AG04450 (cell line): ENCODE measurements around the gene POC1A. TPM values are rescaled to one million over a fixed set of nuclear protein-coding genes. Genes with fewer than 3 reads are reported as not detected.
"Not testable (repeated sequence)": the region's sequence is repeated elsewhere in the genome, so short reads cannot be mapped to it uniquely, and the experiment has no call there.

Experiments used
- CTCF ChIA-PET: fragments of 300-600, 350-600 bp; formaldehyde crosslinking; extraction: SDS; loops from one replicate; lab custom pipeline; 2022; ENCODE audit warnings: antibody characterized with exemption, inconsistent platforms; lab: Charles Lee
- POLR2A ChIA-PET: fragments of 350-600 bp; formaldehyde crosslinking; extraction: SDS; loops from one replicate; lab custom pipeline; 2021; ENCODE audit warnings: antibody characterized with exemption, inconsistent platforms; lab: Yijun Ruan, JAX
- DNase-seq: peaks from one replicate; pipeline ENCODE4 v3.0.0-alpha.2; 2011; ENCODE audit warnings: low read depth, low spot score
- H3K27ac ChIP-seq: one replicate; pipeline ENCODE4 v1.5.1; 2012; ENCODE audit warnings: low read depth, low read length, control low read depth
- H3K27me3 ChIP-seq: one replicate; pipeline ENCODE4 v1.6.0; 2012; ENCODE audit warnings: low read length; ENCODE audit not compliant: control insufficient read depth, insufficient read depth
- H3K4me3 ChIP-seq: 2 replicates; pipeline ENCODE4 v1.5.1; 2011; ENCODE audit warnings: mild to moderate bottlenecking, low read depth, low read length, control low read depth
- H3K9me3 ChIP-seq: 2 replicates; pipeline ENCODE4 v1.5.1; 2012; ENCODE audit warnings: low read length; ENCODE audit not compliant: control insufficient read depth, insufficient read depth
- CTCF ChIP-seq: IDR thresholded peaks from 2 replicates; pipeline ENCODE4 v1.5.1; 2011; ENCODE audit warnings: low read depth, low read length, control low read depth, inconsistent platforms
- polyA plus RNA-seq: library from polyadenylated mRNA; depleted of rRNA; stranded (reverse); fragments of >200 nt; gene quantifications from 2 replicates; pipeline ENCODE4 v1.2.3, GENCODE V29; 2011

POC1A gene
- polyA plus RNA-seq, 1 experiment, result 4.1 TPM

DNA sequence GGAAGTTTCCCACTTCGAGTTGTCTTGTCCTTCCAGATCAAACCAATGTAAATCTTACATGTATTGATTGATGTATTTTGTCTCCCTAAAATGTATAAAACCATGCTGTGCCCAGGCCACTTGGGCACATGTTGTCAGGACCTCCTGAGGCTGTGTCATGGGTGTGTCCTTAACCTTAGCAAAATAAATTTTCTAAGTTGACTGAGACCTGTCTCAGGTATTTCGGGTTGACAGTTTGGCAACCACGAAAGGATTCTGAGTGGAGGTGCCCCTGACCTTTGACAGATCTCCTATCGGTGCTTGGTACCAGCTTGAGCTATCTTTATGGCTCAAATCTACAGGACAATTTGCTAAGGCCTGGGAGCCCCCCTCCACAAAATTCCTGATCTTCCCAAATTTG, 1.7 kb upstream of the POC1A start:
- POLR2A ChIA-PET, result interaction anchor here (0.9 kb wide), 1 partner anchor 160 kb away, joined by 3 read pairs; the partner anchor contains the start of gene RPL29
- TF ChIP-seq CTCF, result no peak

DNA sequence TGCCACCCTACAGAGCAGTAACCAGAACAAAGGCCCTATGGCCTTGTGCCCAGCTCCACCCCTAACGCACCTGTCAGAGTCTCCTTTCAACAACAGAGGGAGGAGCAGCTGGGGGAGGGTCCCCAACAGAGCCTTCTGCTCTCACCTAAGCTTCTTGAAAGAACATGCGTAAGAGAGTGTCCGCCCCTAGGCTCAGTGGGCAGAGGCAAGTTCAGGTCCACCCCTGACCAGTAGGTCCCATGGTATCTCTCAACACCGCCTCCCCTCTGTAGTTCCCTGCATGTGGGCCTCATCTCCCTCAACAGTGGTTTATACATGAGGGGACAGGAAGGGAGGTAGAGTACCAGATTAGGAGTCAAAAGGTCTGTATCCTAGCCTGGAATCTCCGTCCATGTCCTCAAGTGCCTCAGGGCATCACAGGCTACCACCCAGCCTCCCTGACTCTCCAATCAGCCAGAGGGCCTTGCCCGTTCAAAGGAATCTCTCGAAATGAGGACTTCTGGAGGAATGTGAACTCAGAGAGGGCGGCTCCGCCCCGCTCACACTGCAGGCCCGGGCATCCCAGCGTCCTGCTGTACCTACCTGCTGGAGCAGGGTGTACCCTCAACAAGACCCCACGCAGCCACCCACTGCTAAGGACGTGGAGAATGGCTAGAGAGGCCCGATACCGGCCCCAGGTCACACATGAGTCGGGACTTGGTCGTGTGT, 680 bp downstream of the POC1A start:
- no peak for DNase-seq
- H3K9me3 ChIP-seq, result no peaks in the 10 kb centered on the region; the same call in 1 of the 2 replicates
- peak overlapping the region; percentile 76 for H3K4me3 ChIP-seq
- ChIA-PET POLR2A (interaction anchor here (0.9 to 1.5 kb wide), 6 partner anchors 32 to 211 kb away, joined by 3 to 10 read pairs (median 6); partner anchors contain the start of genes DUSP7 and RPL29), CTCF (interaction anchor here (1.2 to 1.5 kb wide), 4 partner anchors 9 to 185 kb away, joined by 3 to 8 read pairs (median 6); no protein-coding TSS in a partner anchor)
- H3K27ac ChIP-seq, result no peak overlapping the region
- 0 out of 2 replicates have a peak, but pooled peaks have one; percentile 9 for TF ChIP-seq CTCF
- no peaks in the 10 kb centered on the region for H3K27me3 ChIP-seq

More for the DNA sequence above, 1.7 kb upstream of the POC1A start:
- no peaks in the 10 kb centered on the region for H3K27me3 ChIP-seq
- CTCF ChIA-PET, result no interaction called here
- no peak overlapping the region for H3K27ac ChIP-seq
- no peak overlapping the region for H3K4me3 ChIP-seq
- H3K9me3 ChIP-seq, result no peaks in the 10 kb centered on the region; the same call in 1 of the 2 replicates
- no peak for DNase-seq

GRCh38 chr3:52151991-52152390, 2.2 kb downstream of the POC1A start:
- DNase-seq, H3K4me3 ChIP-seq, H3K27ac ChIP-seq, H3K27me3 ChIP-seq, H3K9me3 ChIP-seq, POLR2A ChIA-PET: not testable (repeated sequence)
- CTCF ChIA-PET, result interaction anchor here (0.7 kb wide), 2 partner anchors 120 to 147 kb away, joined by 3 read pairs; no protein-coding TSS in a partner anchor

- ChIA-PET POLR2A (no interaction called here), CTCF (interaction anchor here (7.1 kb wide), 1 partner anchor 147 kb away, joined by 138 read pairs; no protein-coding TSS in a partner anchor)
- Histone ChIP-seq H3K9me3 (no peaks in the 10 kb centered on the region; the same call in 1 of the 2 replicates), H3K4me3 (no peak overlapping the region), H3K27me3 (no peaks in the 10 kb centered on the region), H3K27ac (no peak overlapping the region)
- DNase-seq, result no peak
- no peak for TF ChIP-seq CTCF
Measured at GRCh38 chr3:52150860-52151259, 3.4 kb downstream of the POC1A start.

DNA sequence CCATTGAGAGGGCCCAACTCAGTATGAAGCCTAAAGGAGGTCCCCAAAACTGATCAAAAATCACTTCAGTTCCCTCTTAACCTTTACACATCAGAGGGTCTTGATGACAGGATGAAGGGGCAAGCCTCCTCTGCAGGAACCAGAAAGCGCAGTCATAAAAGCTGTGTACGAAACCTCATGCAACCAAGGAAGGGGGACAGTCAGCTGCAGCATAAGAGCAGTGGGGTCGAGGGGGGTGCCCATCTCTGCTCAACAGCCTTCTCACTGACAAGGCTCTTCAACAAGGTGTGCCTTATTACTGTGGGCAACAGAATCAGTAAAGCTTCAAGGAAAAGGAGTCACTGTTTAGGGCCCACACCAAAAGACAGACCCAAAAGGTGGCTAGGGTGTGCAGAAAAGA, 3.9 kb downstream of the POC1A start:
- Histone ChIP-seq H3K4me3 (no peak overlapping the region), H3K27ac (no peak overlapping the region), H3K9me3 (no peaks in the 10 kb centered on the region; the same call in 1 of the 2 replicates), H3K27me3 (no peaks in the 10 kb centered on the region)
- CTCF ChIA-PET, result interaction anchor here (7.1 kb wide), 1 partner anchor 147 kb away, joined by 138 read pairs; no protein-coding TSS in a partner anchor
- no peak for TF ChIP-seq CTCF
- DNase-seq, result no peak
- POLR2A ChIA-PET, result no interaction called here
